Measurements from ENCODE around the gene BDKRB2. TPM values are rescaled to one million over a fixed set of nuclear protein-coding genes. Genes with fewer than 3 reads are reported as not detected.

Gene BDKRB2
- total and polyA plus RNA-seq, 2 experiments from 2014 or later, result 4.4 to 5.9 TPM

DNA sequence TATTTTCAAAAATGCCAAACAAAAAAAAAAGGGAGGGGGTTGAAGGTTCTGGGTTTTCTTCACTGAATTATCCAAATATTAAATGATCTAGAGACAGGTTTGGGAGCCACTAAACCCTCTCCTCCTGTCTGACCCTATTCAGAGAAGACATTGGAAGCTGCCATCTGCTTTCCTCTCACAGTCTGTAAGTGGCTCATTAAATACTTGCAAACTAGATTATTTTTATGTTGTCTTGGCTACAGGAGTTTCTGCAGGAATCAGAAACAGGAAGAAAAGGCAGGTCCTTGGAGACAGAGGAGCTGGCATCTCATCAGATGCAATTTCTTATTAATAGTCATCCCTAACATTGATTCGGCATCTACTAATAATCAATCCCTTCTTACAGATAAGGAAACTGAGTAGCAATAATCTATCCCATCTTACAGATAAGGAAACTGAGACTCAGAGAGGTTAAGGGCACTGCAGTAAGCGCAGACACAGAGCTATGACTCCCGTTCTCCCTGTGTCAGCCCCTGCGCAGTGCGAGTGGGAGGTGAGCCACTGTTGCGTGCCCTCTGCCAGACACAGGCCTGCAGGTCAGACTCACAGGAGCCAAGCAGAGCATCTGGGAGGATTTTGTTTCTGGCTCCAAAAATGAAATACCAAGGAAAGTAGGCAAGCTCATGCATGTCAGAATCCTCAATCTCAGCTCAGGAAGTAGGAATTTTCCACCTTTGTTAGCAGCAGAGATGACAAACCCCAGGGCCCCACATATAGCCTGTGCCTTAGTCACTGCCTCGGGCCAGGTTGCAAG lies 11.0 kb downstream of the BDKRB2 start:
- WGBS (ENCODE audit: low lambda C conversion rate, missing lambda C conversion rate), result 85% methylated on average over 7 of the region's 7 CpGs
- DNase-seq (ENCODE audit: low spot score), result no peak
- no peak overlapping the region for H3K27ac ChIP-seq
- H3K4me3 ChIP-seq, result no peak overlapping the region
- no peaks in the 10 kb centered on the region for H3K9me2 ChIP-seq (replicated peaks; ENCODE audit: insufficient read depth)
- H3K27me3 ChIP-seq, result no peaks in the 10 kb centered on the region
- H3K4me2 ChIP-seq, result no peak overlapping the region
- H3K36me3 ChIP-seq (replicated peaks; ENCODE audit: insufficient read depth, low read depth), result no peaks in the 10 kb centered on the region
- H4K20me1 ChIP-seq (ENCODE audit: insufficient read depth, poor library complexity, severe bottlenecking), result no peaks in the 10 kb centered on the region
- TF ChIP-seq EZH2 (IDR thresholded peaks at IDR 0.05; ENCODE audit: borderline replicate concordance), result no peak
- TF ChIP-seq CTCF (IDR thresholded peaks at IDR 0.05; ENCODE audit: poor library complexity), result no peak
- TF ChIP-seq EZH2phosphoT487 (IDR thresholded peaks at IDR 0.05; ENCODE audit: low read depth, severe bottlenecking, unreplicated experiment), result no peak
- peaks cover 3% of the 10 kb centered on the region for H3K4me1 ChIP-seq (ENCODE audit: insufficient read depth)
- H3K79me2 ChIP-seq, result no peaks in the 10 kb centered on the region
- no peaks in the 10 kb centered on the region for H3K9me3 ChIP-seq (ENCODE audit: low read depth)
- no peak overlapping the region for H2AFZ ChIP-seq

DNA sequence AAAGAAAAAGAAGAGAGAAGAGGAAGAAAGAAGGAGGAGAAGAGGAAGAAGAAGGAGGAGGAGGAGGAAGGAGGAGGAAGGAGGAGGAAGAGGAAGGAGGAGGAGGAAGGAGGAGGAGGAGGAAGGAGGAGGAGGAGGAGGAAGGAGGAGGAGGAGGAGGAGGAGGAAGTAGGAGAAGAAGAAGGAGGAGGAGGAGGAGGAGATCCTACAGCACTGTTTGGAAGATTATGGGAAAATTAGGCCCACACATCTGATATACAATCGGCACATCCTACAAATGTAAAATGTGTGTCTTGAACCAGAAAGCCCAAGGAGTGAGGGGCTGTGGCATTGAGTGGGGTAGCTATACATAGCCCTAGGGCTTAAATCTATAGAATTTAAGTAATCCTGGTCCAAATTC lies 12.0 kb downstream of the BDKRB2 start:
- no peak overlapping the region for H2AFZ ChIP-seq
- H3K4me1 ChIP-seq (ENCODE audit: insufficient read depth), result peaks cover 3% of the 10 kb centered on the region
- no peaks in the 10 kb centered on the region for H3K9me3 ChIP-seq (ENCODE audit: low read depth)
- no peak for TF ChIP-seq EZH2phosphoT487 (IDR thresholded peaks at IDR 0.05; ENCODE audit: low read depth, severe bottlenecking, unreplicated experiment)
- TF ChIP-seq CTCF (IDR thresholded peaks at IDR 0.05; ENCODE audit: poor library complexity), result no peak
- TF ChIP-seq EZH2 (IDR thresholded peaks at IDR 0.05; ENCODE audit: borderline replicate concordance), result no peak
- no peaks in the 10 kb centered on the region for H4K20me1 ChIP-seq (ENCODE audit: insufficient read depth, poor library complexity, severe bottlenecking)
- DNase-seq (ENCODE audit: low spot score), result no peak
- 100% methylated on average over 1 of the region's 1 CpG for WGBS (ENCODE audit: low lambda C conversion rate, missing lambda C conversion rate)
- H3K4me3 ChIP-seq, result no peak overlapping the region
- H3K27ac ChIP-seq, result no peak overlapping the region
- H3K9me2 ChIP-seq (replicated peaks; ENCODE audit: insufficient read depth), result no peaks in the 10 kb centered on the region
- H3K4me2 ChIP-seq, result no peak overlapping the region
- no peaks in the 10 kb centered on the region for H3K79me2 ChIP-seq
- H3K27me3 ChIP-seq, result no peaks in the 10 kb centered on the region
- no peaks in the 10 kb centered on the region for H3K36me3 ChIP-seq (replicated peaks; ENCODE audit: insufficient read depth, low read depth)

- H3K4me3 ChIP-seq, result no peak overlapping the region
- WGBS (ENCODE audit: low lambda C conversion rate, missing lambda C conversion rate), result 87% methylated on average over 8 of the region's 8 CpGs
- no peak overlapping the region for H3K27ac ChIP-seq
- H3K36me3 ChIP-seq (replicated peaks; ENCODE audit: insufficient read depth, low read depth), result no peaks in the 10 kb centered on the region
- no peaks in the 10 kb centered on the region for H3K9me2 ChIP-seq (replicated peaks; ENCODE audit: insufficient read depth)
- no peak overlapping the region for H2AFZ ChIP-seq
- H3K79me2 ChIP-seq, result no peaks in the 10 kb centered on the region
- no peak for TF ChIP-seq CTCF (IDR thresholded peaks at IDR 0.05; ENCODE audit: poor library complexity)
- no peak for TF ChIP-seq EZH2phosphoT487 (IDR thresholded peaks at IDR 0.05; ENCODE audit: low read depth, severe bottlenecking, unreplicated experiment)
- TF ChIP-seq EZH2 (IDR thresholded peaks at IDR 0.05; ENCODE audit: borderline replicate concordance), result no peak
- H3K4me2 ChIP-seq, result no peak overlapping the region
- H3K4me1 ChIP-seq (ENCODE audit: insufficient read depth), result peaks cover 3% of the 10 kb centered on the region
- DNase-seq (ENCODE audit: low spot score), result no peak
- H3K27me3 ChIP-seq, result no peaks in the 10 kb centered on the region
- no peaks in the 10 kb centered on the region for H4K20me1 ChIP-seq (ENCODE audit: insufficient read depth, poor library complexity, severe bottlenecking)
- H3K9me3 ChIP-seq (ENCODE audit: low read depth), result no peaks in the 10 kb centered on the region
These were observed 12.8 kb downstream of the BDKRB2 start for GRCh38 chr14:96217376-96217913.
